AG04450 (cell line): ENCODE results near the gene EFCAB11. TPM values are rescaled to one million over a fixed set of nuclear protein-coding genes. Genes with fewer than 3 reads are reported as not detected.

ENCODE experiments used
- CTCF ChIA-PET: fragments of 300-600, 350-600 bp; formaldehyde crosslinking; extraction: SDS; loops from one replicate; lab custom pipeline; 2022; ENCODE audit warnings: antibody characterized with exemption, inconsistent platforms; lab: Charles Lee
- POLR2A ChIA-PET: fragments of 350-600 bp; formaldehyde crosslinking; extraction: SDS; loops from one replicate; lab custom pipeline; 2021; ENCODE audit warnings: antibody characterized with exemption, inconsistent platforms; lab: Yijun Ruan, JAX
- DNase-seq: peaks from one replicate; pipeline ENCODE4 v3.0.0-alpha.2; 2011; ENCODE audit warnings: low read depth, low spot score
- H3K27ac ChIP-seq: one replicate; pipeline ENCODE4 v1.5.1; 2012; ENCODE audit warnings: low read depth, low read length, control low read depth
- H3K27me3 ChIP-seq: one replicate; pipeline ENCODE4 v1.6.0; 2012; ENCODE audit warnings: low read length; ENCODE audit not compliant: control insufficient read depth, insufficient read depth
- H3K4me3 ChIP-seq: 2 replicates; pipeline ENCODE4 v1.5.1; 2011; ENCODE audit warnings: mild to moderate bottlenecking, low read depth, low read length, control low read depth
- H3K9me3 ChIP-seq: 2 replicates; pipeline ENCODE4 v1.5.1; 2012; ENCODE audit warnings: low read length; ENCODE audit not compliant: control insufficient read depth, insufficient read depth
- polyA plus RNA-seq: library from polyadenylated mRNA; depleted of rRNA; stranded (reverse); fragments of >200 nt; gene quantifications from 2 replicates; pipeline ENCODE4 v1.2.3, GENCODE V29; 2011
- TF ChIP-seq, protein P1 (sequence below): IDR thresholded peaks from 2 replicates; pipeline ENCODE4 v1.5.1; 2011; ENCODE audit warnings: low read depth, low read length, control low read depth, inconsistent platforms

The EFCAB11 gene
- polyA plus RNA-seq, 1 experiment = 5.9 TPM

DNA sequence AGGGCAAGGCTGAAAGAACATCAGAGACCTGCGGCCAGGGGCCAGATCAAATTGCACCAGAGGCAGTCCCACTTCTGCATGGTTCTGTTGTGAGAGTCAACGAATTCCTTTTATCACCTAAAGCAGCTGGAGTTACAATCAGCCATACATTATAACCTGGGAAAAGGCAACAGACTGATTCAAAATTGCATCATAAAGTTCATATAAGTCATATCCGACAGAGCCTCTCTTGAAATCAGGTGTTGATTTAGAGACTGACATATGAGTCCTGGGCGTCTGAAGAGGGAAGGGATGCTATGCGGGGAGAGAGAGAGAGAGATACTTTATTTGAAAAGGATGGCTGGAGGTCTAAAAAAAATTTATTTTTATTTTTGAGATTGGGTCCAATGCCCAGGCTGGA, 89.4 kb downstream of the EFCAB11 start:
- Histone ChIP-seq H3K9me3 (peaks cover 9% of the 10 kb centered on the region; the same call in 1 of the 2 replicates), H3K27ac (no peak overlapping the region), H3K4me3 (no peak overlapping the region), H3K27me3 (no peaks in the 10 kb centered on the region)
- ChIA-PET POLR2A (no interaction called here), CTCF (no interaction called here)
- TF ChIP-seq, protein P1, sequence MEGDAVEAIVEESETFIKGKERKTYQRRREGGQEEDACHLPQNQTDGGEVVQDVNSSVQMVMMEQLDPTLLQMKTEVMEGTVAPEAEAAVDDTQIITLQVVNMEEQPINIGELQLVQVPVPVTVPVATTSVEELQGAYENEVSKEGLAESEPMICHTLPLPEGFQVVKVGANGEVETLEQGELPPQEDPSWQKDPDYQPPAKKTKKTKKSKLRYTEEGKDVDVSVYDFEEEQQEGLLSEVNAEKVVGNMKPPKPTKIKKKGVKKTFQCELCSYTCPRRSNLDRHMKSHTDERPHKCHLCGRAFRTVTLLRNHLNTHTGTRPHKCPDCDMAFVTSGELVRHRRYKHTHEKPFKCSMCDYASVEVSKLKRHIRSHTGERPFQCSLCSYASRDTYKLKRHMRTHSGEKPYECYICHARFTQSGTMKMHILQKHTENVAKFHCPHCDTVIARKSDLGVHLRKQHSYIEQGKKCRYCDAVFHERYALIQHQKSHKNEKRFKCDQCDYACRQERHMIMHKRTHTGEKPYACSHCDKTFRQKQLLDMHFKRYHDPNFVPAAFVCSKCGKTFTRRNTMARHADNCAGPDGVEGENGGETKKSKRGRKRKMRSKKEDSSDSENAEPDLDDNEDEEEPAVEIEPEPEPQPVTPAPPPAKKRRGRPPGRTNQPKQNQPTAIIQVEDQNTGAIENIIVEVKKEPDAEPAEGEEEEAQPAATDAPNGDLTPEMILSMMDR = no peak
- DNase-seq = no peak

DNA sequence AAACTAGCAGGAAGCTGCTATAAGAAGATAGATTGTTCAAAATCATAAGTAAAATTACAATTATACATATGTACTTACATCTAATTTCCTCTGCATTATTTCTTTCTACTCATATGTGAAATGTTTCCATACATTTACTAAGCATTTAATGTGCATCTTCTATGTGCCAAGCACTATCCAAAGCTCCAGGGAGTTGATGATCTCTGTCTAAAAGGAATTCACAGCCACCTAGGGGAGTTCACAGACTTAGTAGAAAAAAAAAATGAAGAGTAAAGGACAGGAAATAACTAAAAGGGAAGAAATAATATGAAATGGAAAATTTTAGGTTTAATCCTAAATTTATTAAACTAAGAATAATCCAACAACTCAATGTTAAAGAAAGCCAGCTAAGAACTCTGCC, 91.7 kb downstream of the EFCAB11 start:
- DNase-seq = no peak
- TF ChIP-seq, protein P1 = no peak
- H3K27me3 ChIP-seq = no peaks in the 10 kb centered on the region
- peaks cover 7% of the 10 kb centered on the region; the same call in 1 of the 2 replicates for H3K9me3 ChIP-seq
- POLR2A ChIA-PET = no interaction called here
- H3K27ac ChIP-seq = no peak overlapping the region
- H3K4me3 ChIP-seq = no peak overlapping the region
- CTCF ChIA-PET = no interaction called here

DNA sequence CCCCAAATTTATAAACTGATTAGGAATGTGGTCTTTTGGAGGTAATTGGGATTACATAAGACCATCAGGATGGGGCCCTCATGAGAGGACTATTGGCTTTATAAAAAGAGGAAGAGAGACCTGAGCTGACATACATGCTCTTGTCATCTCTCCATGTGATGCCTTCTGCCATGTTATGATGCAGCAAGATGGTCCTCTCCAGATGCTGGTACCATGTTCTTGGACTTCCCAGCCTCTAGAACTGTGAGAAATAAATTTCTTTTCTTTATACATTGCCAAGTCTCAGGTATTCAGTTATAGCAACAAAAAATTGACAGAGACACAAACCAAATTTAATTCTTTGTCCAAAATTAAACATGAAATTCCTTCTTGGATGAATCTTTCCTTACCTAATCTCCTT, 92.9 kb downstream of the EFCAB11 start:
- Histone ChIP-seq H3K9me3 (no peaks in the 10 kb centered on the region), H3K4me3 (no peak overlapping the region), H3K27ac (no peak overlapping the region), H3K27me3 (no peaks in the 10 kb centered on the region)
- ChIA-PET CTCF (no interaction called here), POLR2A (no interaction called here)
- TF ChIP-seq, protein P1 = no peak
- DNase-seq = no peak

DNA sequence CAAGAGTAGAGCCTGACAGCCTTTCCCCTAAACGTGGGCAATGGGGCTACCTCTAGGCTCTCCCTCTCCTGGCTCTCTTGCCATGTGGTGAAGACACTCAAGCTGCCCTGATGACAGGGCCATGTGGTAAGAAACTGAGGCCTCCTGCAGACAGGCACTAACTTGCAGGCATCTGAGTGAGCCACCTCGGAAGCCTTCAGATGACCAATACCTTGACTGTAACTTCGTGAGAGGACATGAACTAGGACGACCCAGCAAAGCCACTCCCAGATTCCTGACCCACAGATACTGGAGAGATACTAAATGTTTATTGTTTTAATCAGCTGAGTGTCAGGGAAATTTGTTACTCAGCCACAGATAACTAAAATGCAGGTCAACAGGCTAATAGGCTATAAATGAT, 96.4 kb downstream of the EFCAB11 start:
- CTCF ChIA-PET = interaction anchor here (0.9 kb wide), 1 partner anchor 10 kb away, joined by 3 read pairs; no protein-coding TSS in a partner anchor
- no peaks in the 10 kb centered on the region for H3K27me3 ChIP-seq
- H3K9me3 ChIP-seq = no peaks in the 10 kb centered on the region
- H3K27ac ChIP-seq = no peak overlapping the region
- POLR2A ChIA-PET = no interaction called here
- DNase-seq = no peak
- H3K4me3 ChIP-seq = no peak overlapping the region
- TF ChIP-seq, protein P1 = no peak

DNA sequence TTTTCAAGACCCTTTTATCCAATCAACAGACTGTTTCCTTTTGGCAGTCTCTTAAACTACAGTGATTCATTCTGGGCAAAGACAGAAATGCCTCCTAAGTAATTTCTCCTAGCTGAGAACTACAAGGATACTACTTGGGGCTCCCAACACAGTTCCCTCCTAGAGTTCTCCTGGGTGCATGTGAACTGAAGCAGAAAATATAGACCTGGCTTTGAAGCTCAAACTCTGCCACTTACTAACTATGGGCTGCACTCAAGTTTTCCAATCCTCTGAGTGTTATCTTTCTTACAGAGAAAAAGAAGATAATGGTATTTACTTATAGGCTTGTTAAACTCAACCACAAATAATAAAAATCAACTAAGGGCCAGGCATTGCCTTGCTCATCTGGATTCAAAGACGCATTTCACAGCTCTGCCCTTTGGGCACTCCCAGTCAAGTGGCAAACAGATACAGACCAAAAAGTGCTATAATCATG, 97.6 kb downstream of the EFCAB11 start:
- H3K4me3 ChIP-seq = no peak overlapping the region
- TF ChIP-seq, protein P1 = no peak
- H3K27me3 ChIP-seq = no peaks in the 10 kb centered on the region
- H3K27ac ChIP-seq = no peak overlapping the region
- no peak for DNase-seq
- POLR2A ChIA-PET = no interaction called here
- H3K9me3 ChIP-seq = no peaks in the 10 kb centered on the region
- CTCF ChIA-PET = interaction anchor here (0.9 kb wide), 1 partner anchor 8 kb away, joined by 3 read pairs; no protein-coding TSS in a partner anchor
